Measurements from ENCODE around the gene BTN2A1.

DNA sequence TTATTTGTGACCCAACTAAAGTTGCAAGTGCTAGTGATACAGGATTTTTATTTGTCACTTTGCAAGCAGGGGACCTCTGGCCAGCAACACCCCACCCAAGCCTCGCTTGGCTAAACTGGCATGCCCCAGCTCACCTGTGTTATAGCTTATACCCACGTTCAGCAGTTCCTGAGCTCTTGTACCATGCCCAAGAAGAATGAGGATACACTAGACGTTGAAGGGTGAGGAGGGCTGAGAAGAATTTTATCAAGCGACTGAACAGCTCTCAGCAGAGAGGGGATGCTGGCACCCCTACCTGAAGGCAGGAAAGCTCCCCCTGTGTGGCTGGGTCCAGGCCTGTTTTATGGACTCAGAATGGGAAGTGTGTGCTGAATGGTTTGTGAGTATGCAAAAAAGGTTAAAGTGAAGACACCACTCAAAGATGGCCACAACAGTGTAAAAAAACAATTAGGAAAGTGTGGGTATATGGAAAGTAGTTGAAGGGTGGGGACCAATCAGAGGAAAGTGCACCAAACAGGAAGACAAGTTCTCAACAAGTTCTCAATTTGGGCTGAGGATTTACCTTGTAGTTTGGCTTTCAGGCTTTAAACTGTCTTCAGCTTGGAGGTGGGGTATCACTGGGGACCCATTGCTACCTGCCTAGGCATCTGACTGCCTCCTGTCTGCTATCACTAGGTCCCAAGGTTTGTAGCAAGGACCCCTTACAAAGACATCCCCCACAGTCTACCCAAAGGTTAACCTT lies 15.0 kb downstream of the BTN2A1 start:
- TF ChIP-seq ZNF274 (IDR thresholded peaks at IDR 0.05; ENCODE audit: low read depth, low read length) (no peak), YY1 (IDR thresholded peaks at IDR 0.05; ENCODE audit: insufficient read depth, insufficient read length) (no peak), SUZ12 (IDR thresholded peaks at IDR 0.05; ENCODE audit: extremely low read depth, insufficient read depth, insufficient read length) (no peak)
